Superior temporal gyrus (tissue), 1 donor: ENCODE results near the gene INPP5J.
"Not testable (repeated sequence)": the region's sequence is repeated elsewhere in the genome, so short reads cannot be mapped to it uniquely, and the experiment has no call there.

Experiments
- DNase-seq: peaks from one replicate; pipeline ENCODE4 v3.0.0-alpha.2; 2016; ENCODE audit errors: extremely low spot score

Gene INPP5J

GRCh38 chr22:31088233-31088986 is 34.4 kb upstream of the INPP5J start:
- DNase-seq: no peak

- DNase-seq: peak; percentile 66
Measured at GRCh38 chr22:31089160-31090100, 33.3 kb upstream of the INPP5J start.

GRCh38 chr22:31090217-31091085 is 32.3 kb upstream of the INPP5J start:
- DNase-seq: no peak

GRCh38 chr22:31091106-31091975 is 31.4 kb upstream of the INPP5J start:
- DNase-seq: no peak

- no peak for DNase-seq
Measured at GRCh38 chr22:31092161-31092560, 30.6 kb upstream of the INPP5J start.

GRCh38 chr22:31093086-31093850 is 29.5 kb upstream of the INPP5J start:
- DNase-seq: peak; percentile 28

- DNase-seq: no peak
Measured at GRCh38 chr22:31094021-31094551, 28.7 kb upstream of the INPP5J start.

- DNase-seq: no peak
Measured at GRCh38 chr22:31094741-31095140, 28.0 kb upstream of the INPP5J start.

- no peak for DNase-seq
Measured at GRCh38 chr22:31095637-31096249, 27.0 kb upstream of the INPP5J start.

GRCh38 chr22:31096657-31097279 is 26.0 kb upstream of the INPP5J start:
- DNase-seq: no peak

- not testable (repeated sequence) for DNase-seq
Measured at GRCh38 chr22:31097539-31097938, 25.2 kb upstream of the INPP5J start.

GRCh38 chr22:31097941-31098631 is 24.7 kb upstream of the INPP5J start:
- no peak for DNase-seq

GRCh38 chr22:31098632-31099110 is 24.1 kb upstream of the INPP5J start:
- DNase-seq: no peak

- DNase-seq: no peak
Measured at GRCh38 chr22:31099386-31099785, 23.4 kb upstream of the INPP5J start.

GRCh38 chr22:31099841-31100761 is 22.7 kb upstream of the INPP5J start:
- DNase-seq: no peak

- no peak for DNase-seq
Measured at GRCh38 chr22:31100762-31101525, 21.8 kb upstream of the INPP5J start.
